Mesothelial cell of epicardium (in vitro differentiated cells): Measurements from ENCODE around the gene GSE1. TPM values are rescaled to one million over a fixed set of nuclear protein-coding genes. Genes with fewer than 3 reads are reported as not detected.

Source experiments
- DNase-seq, 2 experiments: peaks; one replicate each; pipeline ENCODE4 v3.0.0; 2021; ENCODE audit warnings: low spot score in 2 of 2; ENCODE audit not compliant: unreplicated experiment in 2 of 2
- H3K27ac Mint-ChIP-seq: 2 replicates; pipeline ENCODE4 v1.8.0; 2021; ENCODE audit warnings: mixed read lengths
- H3K27me3 Mint-ChIP-seq: 2 replicates; pipeline ENCODE4 v1.8.0; 2021; ENCODE audit warnings: low read depth, mixed read lengths
- H3K36me3 Mint-ChIP-seq: 2 replicates; pipeline ENCODE4 v1.8.0; 2021; ENCODE audit warnings: mixed read lengths
- H3K4me1 Mint-ChIP-seq: 2 replicates; pipeline ENCODE4 v1.8.0; 2021; ENCODE audit warnings: mixed read lengths
- H3K4me3 Mint-ChIP-seq: 2 replicates; pipeline ENCODE4 v1.8.0; 2021; ENCODE audit warnings: mild to moderate bottlenecking, moderate library complexity, mixed read lengths
- H3K9me3 Mint-ChIP-seq: 2 replicates; pipeline ENCODE4 v1.8.0; 2021; ENCODE audit warnings: mixed read lengths
- total RNA-seq: library from RNA; stranded (reverse); gene quantifications from 3 replicates; pipeline ENCODE4 v1.2.1, GENCODE V29; 2021
- TF ChIP-seq, protein P1 (sequence below): fragments of 200-600 bp; sonication (generic); IDR thresholded peaks from one replicate; pipeline ENCODE4 v1.5.0; 2021; ENCODE audit warnings: antibody characterized with exemption; ENCODE audit not compliant: unreplicated experiment

The GSE1 gene
- total RNA-seq, 1 donor from 2014 or later = 218 TPM

DNA sequence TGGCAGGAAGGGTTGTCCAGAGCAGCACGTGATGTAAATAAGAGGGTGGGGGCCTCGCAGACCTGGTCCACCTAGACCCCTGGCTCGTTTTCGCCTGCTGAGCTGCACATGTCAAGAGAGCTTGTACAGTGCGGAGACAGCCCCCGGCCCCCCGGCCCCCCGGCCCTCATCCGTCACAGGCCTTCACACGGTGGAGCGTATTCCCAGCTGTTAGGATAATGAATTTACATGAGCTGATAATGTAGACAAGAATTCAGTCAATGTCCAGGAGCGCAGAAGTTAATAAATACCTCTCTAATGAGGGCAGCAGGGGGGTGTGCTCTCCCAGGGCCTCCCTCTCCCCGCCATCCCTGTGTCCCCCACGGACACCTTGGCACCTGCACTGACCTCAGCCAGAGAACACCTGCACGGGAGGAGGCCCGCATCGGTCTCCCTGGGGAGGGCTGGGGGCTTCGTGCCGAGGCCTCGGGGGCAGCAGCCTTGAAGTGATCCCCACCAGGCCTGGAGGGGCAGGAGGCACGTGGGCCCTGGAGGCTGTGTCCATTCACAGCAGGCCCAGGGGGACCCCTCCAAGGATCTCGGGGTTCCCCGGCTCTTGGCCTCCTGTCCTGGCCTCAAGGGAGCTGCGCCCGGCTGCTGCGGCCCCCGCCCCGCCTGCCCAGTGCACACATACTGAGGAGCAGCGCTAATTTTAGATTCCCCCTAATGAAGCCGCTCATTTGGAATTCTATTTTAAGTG lies 14.6 kb downstream of the GSE1 start:
- H3K4me3 Mint-ChIP-seq = no peak overlapping the region
- peaks cover 15% of the 10 kb centered on the region for H3K36me3 Mint-ChIP-seq
- TF ChIP-seq, protein P1, sequence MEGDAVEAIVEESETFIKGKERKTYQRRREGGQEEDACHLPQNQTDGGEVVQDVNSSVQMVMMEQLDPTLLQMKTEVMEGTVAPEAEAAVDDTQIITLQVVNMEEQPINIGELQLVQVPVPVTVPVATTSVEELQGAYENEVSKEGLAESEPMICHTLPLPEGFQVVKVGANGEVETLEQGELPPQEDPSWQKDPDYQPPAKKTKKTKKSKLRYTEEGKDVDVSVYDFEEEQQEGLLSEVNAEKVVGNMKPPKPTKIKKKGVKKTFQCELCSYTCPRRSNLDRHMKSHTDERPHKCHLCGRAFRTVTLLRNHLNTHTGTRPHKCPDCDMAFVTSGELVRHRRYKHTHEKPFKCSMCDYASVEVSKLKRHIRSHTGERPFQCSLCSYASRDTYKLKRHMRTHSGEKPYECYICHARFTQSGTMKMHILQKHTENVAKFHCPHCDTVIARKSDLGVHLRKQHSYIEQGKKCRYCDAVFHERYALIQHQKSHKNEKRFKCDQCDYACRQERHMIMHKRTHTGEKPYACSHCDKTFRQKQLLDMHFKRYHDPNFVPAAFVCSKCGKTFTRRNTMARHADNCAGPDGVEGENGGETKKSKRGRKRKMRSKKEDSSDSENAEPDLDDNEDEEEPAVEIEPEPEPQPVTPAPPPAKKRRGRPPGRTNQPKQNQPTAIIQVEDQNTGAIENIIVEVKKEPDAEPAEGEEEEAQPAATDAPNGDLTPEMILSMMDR = no peak
- H3K4me1 Mint-ChIP-seq = peaks cover 28% of the 10 kb centered on the region
- no peaks in the 10 kb centered on the region for H3K27me3 Mint-ChIP-seq
- H3K27ac Mint-ChIP-seq = peak overlapping the region; percentile 9
- peaks cover 4% of the 10 kb centered on the region for H3K9me3 Mint-ChIP-seq
- DNase-seq = no peak

DNA sequence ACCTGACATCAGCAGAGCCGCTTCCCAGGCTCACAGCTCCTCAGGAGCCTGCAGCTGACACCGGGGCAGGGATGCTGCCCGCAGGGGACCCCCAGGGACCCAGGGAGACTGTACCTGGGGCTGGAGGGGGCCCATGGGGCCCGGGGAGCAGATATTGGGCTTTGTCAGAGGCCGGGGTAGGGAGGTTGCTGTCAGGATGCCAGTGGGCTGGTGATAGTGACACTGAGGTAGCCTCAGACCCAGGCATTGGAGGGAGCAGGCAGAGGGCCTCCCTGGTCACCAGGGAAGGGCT lies 15.1 kb downstream of the GSE1 start:
- Mint-ChIP-seq H3K4me1 (peaks cover 24% of the 10 kb centered on the region), H3K27me3 (no peaks in the 10 kb centered on the region), H3K4me3 (no peak overlapping the region), H3K27ac (no peak overlapping the region), H3K9me3 (peaks cover 4% of the 10 kb centered on the region), H3K36me3 (peaks cover 15% of the 10 kb centered on the region)
- TF ChIP-seq, protein P1 = no peak
- no peak for DNase-seq

DNA sequence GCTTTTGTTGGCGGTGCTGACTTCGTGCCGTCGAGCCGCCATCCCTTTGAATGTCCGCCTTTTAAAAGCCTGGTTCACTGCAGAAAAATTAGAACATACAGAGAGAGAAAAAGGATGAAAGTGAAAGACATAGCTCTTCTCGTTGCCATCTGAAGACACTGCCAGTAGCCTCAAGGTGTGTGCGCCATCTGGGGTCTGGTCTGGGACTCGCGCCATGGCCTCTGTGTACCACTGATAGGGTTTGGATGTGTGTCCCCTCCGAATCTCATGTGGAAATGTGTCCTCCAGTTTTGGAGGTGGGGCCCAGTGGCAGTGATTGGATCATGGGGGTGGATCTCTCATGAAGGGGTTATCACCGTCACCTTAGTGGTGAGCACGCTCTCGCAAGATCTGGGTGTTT lies 15.5 kb downstream of the GSE1 start:
- no peaks in the 10 kb centered on the region for H3K27me3 Mint-ChIP-seq
- no peak overlapping the region for H3K4me3 Mint-ChIP-seq
- H3K4me1 Mint-ChIP-seq = peaks cover 24% of the 10 kb centered on the region
- peaks cover 4% of the 10 kb centered on the region for H3K9me3 Mint-ChIP-seq
- TF ChIP-seq, protein P1 = no peak
- H3K36me3 Mint-ChIP-seq = peaks cover 15% of the 10 kb centered on the region
- no peak for DNase-seq
- no peak overlapping the region for H3K27ac Mint-ChIP-seq

DNA sequence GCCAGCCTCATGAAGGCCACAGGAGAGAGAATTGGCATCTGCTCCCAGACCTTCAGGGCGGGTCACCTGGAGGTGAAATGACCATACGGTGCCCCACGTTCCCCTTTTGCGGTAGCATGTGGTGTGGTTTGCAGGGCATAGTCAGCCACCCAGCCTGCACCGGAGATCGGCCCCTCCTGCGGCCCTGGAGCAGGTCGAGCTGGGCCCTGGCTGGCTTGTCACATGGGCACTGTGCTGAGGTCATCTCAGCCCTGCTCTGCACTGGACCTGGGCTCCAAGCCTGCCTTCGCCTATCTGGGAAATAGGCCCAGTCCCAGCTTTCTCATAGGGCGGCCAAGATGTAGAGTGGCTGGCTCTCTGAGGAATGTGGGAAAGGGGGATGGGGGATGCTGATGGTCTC lies 16.2 kb downstream of the GSE1 start:
- Mint-ChIP-seq H3K9me3 (peaks cover 4% of the 10 kb centered on the region), H3K4me3 (no peak overlapping the region), H3K27me3 (no peaks in the 10 kb centered on the region), H3K36me3 (peaks cover 15% of the 10 kb centered on the region), H3K27ac (no peak overlapping the region), H3K4me1 (peaks cover 23% of the 10 kb centered on the region)
- DNase-seq = no peak
- TF ChIP-seq, protein P1 = no peak

DNA sequence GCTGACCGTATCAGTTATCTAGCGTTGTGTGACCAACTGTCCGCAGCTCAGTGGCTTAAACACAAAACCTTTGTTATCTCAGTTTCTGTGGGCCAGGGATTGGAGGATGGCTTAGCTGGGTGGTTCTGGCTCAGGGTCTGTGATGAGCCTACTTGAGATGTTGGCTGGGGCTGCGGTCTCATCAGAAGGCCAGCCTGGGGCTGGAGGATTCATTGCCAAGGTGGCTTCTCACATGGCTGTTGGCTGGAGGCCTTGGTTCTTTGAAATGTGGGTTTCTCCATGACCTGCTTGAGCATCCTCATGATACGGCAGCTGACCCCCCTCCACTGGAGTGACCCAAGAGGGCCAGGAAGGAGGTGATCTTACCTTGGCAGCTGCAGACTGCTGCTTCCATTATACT lies 16.7 kb downstream of the GSE1 start:
- H3K27me3 Mint-ChIP-seq = no peaks in the 10 kb centered on the region
- no peak for DNase-seq
- H3K4me1 Mint-ChIP-seq = peaks cover 23% of the 10 kb centered on the region
- H3K36me3 Mint-ChIP-seq = peaks cover 15% of the 10 kb centered on the region
- no peak overlapping the region for H3K27ac Mint-ChIP-seq
- peaks cover 4% of the 10 kb centered on the region for H3K9me3 Mint-ChIP-seq
- H3K4me3 Mint-ChIP-seq = no peak overlapping the region
- TF ChIP-seq, protein P1 = no peak

DNA sequence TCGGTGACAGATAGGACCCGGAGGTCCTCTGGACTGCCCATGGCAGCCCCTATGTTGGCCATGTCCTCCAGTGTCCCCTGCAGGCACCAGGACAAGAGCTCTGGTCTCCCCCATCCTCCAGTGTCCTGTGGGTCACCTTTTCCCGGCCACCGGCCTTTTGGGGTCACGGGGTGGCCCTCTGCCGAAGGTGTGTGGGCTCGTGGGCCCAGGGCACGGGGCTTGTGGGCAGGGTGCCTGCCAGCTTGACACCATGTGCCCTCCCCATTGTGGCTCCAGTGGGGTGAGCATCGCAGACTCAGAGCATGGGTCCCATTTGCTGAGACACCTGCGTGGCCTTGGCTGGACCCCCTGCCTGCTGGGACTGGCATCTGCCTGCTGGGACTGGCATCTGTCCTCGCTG lies 18.1 kb downstream of the GSE1 start:
- peaks cover 14% of the 10 kb centered on the region for H3K36me3 Mint-ChIP-seq
- H3K4me3 Mint-ChIP-seq = no peak overlapping the region
- DNase-seq = no peak
- peaks cover 4% of the 10 kb centered on the region for H3K9me3 Mint-ChIP-seq
- H3K27me3 Mint-ChIP-seq = no peaks in the 10 kb centered on the region
- H3K27ac Mint-ChIP-seq = no peak overlapping the region
- H3K4me1 Mint-ChIP-seq = peaks cover 17% of the 10 kb centered on the region
- TF ChIP-seq, protein P1 = no peak
